Esophagus muscularis mucosa (tissue), 4 donors: Measurements from ENCODE around the gene NCR1. TPM values are rescaled to one million over a fixed set of nuclear protein-coding genes. Genes with fewer than 3 reads are reported as not detected.

Experiments
- DNase-seq: peaks from one replicate; pipeline ENCODE4 v3.0.0-alpha.2; 2017; ENCODE audit errors: extremely low spot score
- H3K27ac ChIP-seq, 4 donors: fragments of 200-600 bp; sonication (generic); replicated peaks in 1 of 4; 1 replicate in 3 of 4; 2 replicates in 1 of 4; pipeline ENCODE4 v1.5.1; 2016 to 2019; ENCODE audit warnings: mild to moderate bottlenecking in 1 of 4
- H3K27me3 ChIP-seq, 4 donors: fragments of 200-600 bp; sonication (generic); one replicate each; pipeline versions ENCODE4 v1.5.1 to v1.6.0; 2016 to 2019
- H3K36me3 ChIP-seq, 4 donors: fragments of 200-600 bp; sonication (generic); one replicate each; pipeline ENCODE4 v1.5.1; 2016 to 2019
- H3K4me1 ChIP-seq, 4 donors: fragments of 200-600 bp; sonication (generic); one replicate each; pipeline ENCODE4 v1.5.1; 2016 to 2019
- H3K4me3 ChIP-seq, 4 donors: fragments of 200-600 bp; sonication (generic); 1 replicate in 2 of 4; 2 replicates in 2 of 4; pipeline ENCODE4 v1.5.1; 2016 to 2019; ENCODE audit warnings: mild to moderate bottlenecking in 4 of 4, moderate library complexity in 1 of 4
- H3K9me3 ChIP-seq, 4 donors: fragments of 200-600 bp; sonication (generic); 1 replicate in 3 of 4; 2 replicates in 1 of 4; pipeline ENCODE4 v1.5.1; 2016 to 2019
- CTCF ChIP-seq, 3 experiments: fragments of 200-600 bp in 2 of 3; fragments of 450-650 bp in 1 of 3; sonication (generic) in 2 of 3; IDR thresholded peaks; one replicate each; pipeline ENCODE4 v1.5.1; 2017 to 2019; ENCODE audit warnings: antibody characterized with exemption in 3 of 3, mild to moderate bottlenecking in 2 of 3, moderate library complexity in 1 of 3
- EP300 ChIP-seq: sonication (generic); formaldehyde crosslinking; IDR thresholded peaks from one replicate; pipeline ENCODE4 v1.6.1; 2017; ENCODE audit warnings: antibody characterized with exemption
- POLR2A ChIP-seq: fragments of 450-650 bp; IDR thresholded peaks from one replicate; pipeline ENCODE4 v1.6.1; 2017; ENCODE audit warnings: antibody characterized with exemption, moderate library complexity, mild to moderate bottlenecking, low read depth
- POLR2AphosphoS5 ChIP-seq, 2 donors: sonication (generic); formaldehyde crosslinking; IDR thresholded peaks; one replicate each; pipeline ENCODE4 v1.6.1; 2017; ENCODE audit warnings: antibody characterized with exemption in 2 of 2
- WGBS: methylation state at CpG from one replicate; pipeline ENCODE4 v1.1.5; 2018; 5-methylcytosine and 5-hydroxymethylcytosine counted together
- intact Hi-C: fragments of 100-400 bp; cut with DNase I; formaldehyde crosslinking; loops from one replicate; pipeline ENCODE4 v1.15.1; 2023
- small RNA-seq, 3 donors: library from RNA; depleted of rRNA; stranded (forward); fragments of <200 nt; gene quantifications; one replicate each; pipeline ENCODE3, GENCODE V24; 2016
- total RNA-seq, 4 donors: library from RNA; depleted of rRNA; stranded (reverse); fragments of >200 nt; gene quantifications; one replicate each; pipeline versions ENCODE4 v1.1.0 to v1.2.1, GENCODE V29; 2016

Gene NCR1
- total RNA-seq, 4 donors from 2014 or later, result 0.33 TPM; not detected in 3

GRCh38 chr19:54959840-54960239 lies 53.9 kb downstream of the NCR1 start:
- no peak for DNase-seq
- no peak overlapping the region for H3K4me3 ChIP-seq
- H3K4me1 ChIP-seq, result no peaks in the 10 kb centered on the region
- H3K27ac ChIP-seq, result no peak overlapping the region
- H3K27me3 ChIP-seq, result peaks cover 0 to 4% (median 0%) of the 10 kb centered on the region in 4 donors
- intact Hi-C loops, result no loop called here
- H3K36me3 ChIP-seq, result no peaks in the 10 kb centered on the region
- no peak for TF ChIP-seq POLR2AphosphoS5 (IDR thresholded peaks at IDR 0.05)
- no peak for TF ChIP-seq CTCF (IDR thresholded peaks at IDR 0.05)
- no peak for TF ChIP-seq EP300
- no peak for TF ChIP-seq POLR2A
- WGBS, result 69% methylated on average over 8 of the region's 8 CpGs
- no peaks in the 10 kb centered on the region for H3K9me3 ChIP-seq

Small RNA genes within 50 kb of the gene (small RNA-seq; reads per million reads assigned to genes)
- gene AC011476.8, result 0 reads per million in 3 donors
- gene RNU6-222P, result 0 to 0.19 (median 0.08) reads per million in 3 donors

Other genes starting within 250 kb of the NCR1 start
- 10 to 100 TPM in 1 of 4 donors, 1 to 10 TPM in 3; 4.9 to 16.2 (median 6.5) TPM for gene LILRB4, start 243.2 kb upstream of the NCR1 start, total RNA-seq
- not detected for gene KIR3DL3, start 181.7 kb upstream of the NCR1 start, total RNA-seq
- not detected for gene KIR2DL3, start 167.6 kb upstream of the NCR1 start, total RNA-seq
- not detected for gene KIR2DL1, start 136.4 kb upstream of the NCR1 start, total RNA-seq
- not detected for gene KIR2DL4, start 102.5 kb upstream of the NCR1 start, total RNA-seq
- not detected for gene KIR3DL1, start 89.7 kb upstream of the NCR1 start, total RNA-seq
- not detected for gene KIR2DS4, start 73.5 kb upstream of the NCR1 start, total RNA-seq
- not detected for gene KIR3DL2, start 55.7 kb upstream of the NCR1 start, total RNA-seq
- 1 to 10 TPM in 2 of 4 donors, under 1 TPM in 1, not detected in 1; 0.29 to 6.3 (median 1.4) TPM for gene FCAR, start 31.9 kb upstream of the NCR1 start, total RNA-seq
- gene NLRP7, start 41.4 kb downstream of the NCR1 start, total RNA-seq, result not detected
- gene NLRP2, start 60.2 kb downstream of the NCR1 start, total RNA-seq, result under 1 TPM in 2 of 4 donors, not detected in 2; 0.42 to 0.50 TPM
- under 1 TPM in 2 of 4 donors, not detected in 2; 0.13 to 0.29 TPM for gene GP6, start 132.1 kb downstream of the NCR1 start, total RNA-seq
- 10 to 100 TPM; 11.1 to 16.4 (median 12.3) TPM for gene RDH13, start 157.0 kb downstream of the NCR1 start, total RNA-seq
- gene EPS8L1, start 169.7 kb downstream of the NCR1 start, total RNA-seq, result 1 to 10 TPM; 1.0 to 8.7 (median 1.2) TPM
- 100 to 1,000 TPM; 257 to 451 (median 351) TPM for gene PPP1R12C, start 211.5 kb downstream of the NCR1 start, total RNA-seq
- 1 to 10 TPM in 1 of 4 donors, not detected in 3; 2.0 TPM for gene TNNT1, start 243.1 kb downstream of the NCR1 start, total RNA-seq